Astrocyte (in vitro differentiated cells and primary cell): Measurements from ENCODE around the gene MIF. TPM values are rescaled to one million over a fixed set of nuclear protein-coding genes. Genes with fewer than 3 reads are reported as not detected.
A peak's percentile ranks its signal among the peaks of the same experiment; 100 is the strongest.
"Not testable (repeated sequence)": the region's sequence is repeated elsewhere in the genome, so short reads cannot be mapped to it uniquely, and the experiment has no call there.

ENCODE experiments used
- DNase-seq: peaks from one replicate; pipeline ENCODE4 v3.0.0-alpha.2; 2010; ENCODE audit warnings: low read depth
- FAIRE-seq: peaks from 2 replicates; lab custom pipeline; 2011; peaks lifted over from hg19 to GRCh38; lab: Jason Lieb, UNC
- H2AFZ ChIP-seq: 2 replicates; pipeline ENCODE4 v1.6.0; 2012; ENCODE audit warnings: low read depth, low read length, inconsistent platforms
- H3K27ac ChIP-seq: 2 replicates; pipeline ENCODE4 v1.5.1; 2011; ENCODE audit warnings: low read depth, low read length, inconsistent platforms
- H3K27me3 ChIP-seq: 2 replicates; pipeline ENCODE4 v1.6.0; 2011; ENCODE audit warnings: low read length, inconsistent platforms; ENCODE audit not compliant: insufficient read depth
- H3K36me3 ChIP-seq: 2 replicates; pipeline ENCODE4 v1.5.1; 2011; ENCODE audit warnings: low read length, inconsistent platforms; ENCODE audit not compliant: insufficient read depth
- H3K4me1 ChIP-seq: 2 replicates; pipeline ENCODE4 v1.5.1; 2011; ENCODE audit warnings: low read length, inconsistent platforms; ENCODE audit not compliant: insufficient read depth
- H3K4me2 ChIP-seq: 2 replicates; pipeline ENCODE4 v1.6.0; 2012; ENCODE audit warnings: low read length, inconsistent platforms
- H3K4me3 ChIP-seq: 2 replicates; pipeline ENCODE4 v1.5.1; 2011; ENCODE audit warnings: low read depth, mild to moderate bottlenecking, low read length, inconsistent platforms; ENCODE audit not compliant: insufficient read depth
- H3K79me2 ChIP-seq: 2 replicates; pipeline ENCODE4 v1.6.0; 2012; ENCODE audit warnings: mild to moderate bottlenecking, low read length, inconsistent platforms; ENCODE audit not compliant: insufficient read depth
- H3K9ac ChIP-seq: 2 replicates; pipeline ENCODE4 v1.6.0; 2012; ENCODE audit warnings: mild to moderate bottlenecking, low read length, inconsistent platforms
- H3K9me3 ChIP-seq: 2 replicates; pipeline ENCODE4 v1.5.1; 2012; ENCODE audit warnings: low read depth, mild to moderate bottlenecking, low read length, inconsistent platforms; ENCODE audit not compliant: insufficient read depth
- H4K20me1 ChIP-seq: 2 replicates; pipeline ENCODE4 v1.6.0; 2012; ENCODE audit warnings: low read length, inconsistent platforms; ENCODE audit not compliant: insufficient read depth
- H3K27ac Mint-ChIP-seq: one replicate; pipeline ENCODE4 v1.8.0; 2021; ENCODE audit warnings: mild to moderate bottlenecking, mixed read lengths; ENCODE audit not compliant: unreplicated experiment
- H3K27me3 Mint-ChIP-seq: one replicate; pipeline ENCODE4 v1.8.0; 2021; ENCODE audit warnings: low read depth, mixed read lengths; ENCODE audit not compliant: unreplicated experiment
- H3K36me3 Mint-ChIP-seq: one replicate; pipeline ENCODE4 v1.8.0; 2021; ENCODE audit warnings: low read depth, mixed read lengths; ENCODE audit not compliant: unreplicated experiment
- H3K4me1 Mint-ChIP-seq: one replicate; pipeline ENCODE4 v1.8.0; 2021; ENCODE audit warnings: low read depth, mixed read lengths; ENCODE audit not compliant: unreplicated experiment
- H3K4me3 Mint-ChIP-seq: one replicate; pipeline ENCODE4 v1.8.0; 2021; ENCODE audit warnings: mild to moderate bottlenecking, moderate library complexity, mixed read lengths; ENCODE audit not compliant: unreplicated experiment
- H3K9me3 Mint-ChIP-seq: one replicate; pipeline ENCODE4 v1.8.0; 2021; ENCODE audit warnings: mild to moderate bottlenecking, mixed read lengths; ENCODE audit not compliant: unreplicated experiment
- EZH2 ChIP-seq: IDR thresholded peaks from 2 replicates; pipeline ENCODE4 v1.6.1; 2012; ENCODE audit warnings: mild to moderate bottlenecking, low read length, inconsistent platforms; ENCODE audit not compliant: insufficient read depth
- total RNA-seq: library from RNA; stranded (reverse); gene quantifications from 2 replicates; pipeline ENCODE4 v1.2.1, GENCODE V29; 2021
- TF ChIP-seq, protein P1 (sequence below): IDR thresholded peaks from 2 replicates; pipeline ENCODE4 v1.5.1; 2011; ENCODE audit warnings: low read depth, mild to moderate bottlenecking, inconsistent platforms, low read length, moderate library complexity; ENCODE audit not compliant: insufficient read depth

The MIF gene
- total RNA-seq, 1 donor from 2014 or later: 906 TPM

GRCh38 chr22:23898006-23898974 is 4.1 kb downstream of the MIF start:
- Histone ChIP-seq H3K79me2 (peaks cover 23% of the 10 kb centered on the region), H3K9ac (no peak overlapping the region), H3K4me2 (no peak overlapping the region), H3K27ac (no peak overlapping the region), H3K27me3 (no peaks in the 10 kb centered on the region), H3K4me3 (no peak overlapping the region), H3K9me3 (no peaks in the 10 kb centered on the region), H2AFZ (no peak overlapping the region), H4K20me1 (peaks cover 38% of the 10 kb centered on the region), H3K4me1 (peaks cover 22% of the 10 kb centered on the region), H3K36me3 (peaks cover 8% of the 10 kb centered on the region)
- H3K27ac Mint-ChIP-seq: no peak overlapping the region
- no peaks in the 10 kb centered on the region for H3K9me3 Mint-ChIP-seq
- peak overlapping the region; percentile 27 for H3K4me3 Mint-ChIP-seq
- no peaks in the 10 kb centered on the region for H3K27me3 Mint-ChIP-seq
- FAIRE-seq: no peak
- no peak for DNase-seq
- TF ChIP-seq, protein P1, sequence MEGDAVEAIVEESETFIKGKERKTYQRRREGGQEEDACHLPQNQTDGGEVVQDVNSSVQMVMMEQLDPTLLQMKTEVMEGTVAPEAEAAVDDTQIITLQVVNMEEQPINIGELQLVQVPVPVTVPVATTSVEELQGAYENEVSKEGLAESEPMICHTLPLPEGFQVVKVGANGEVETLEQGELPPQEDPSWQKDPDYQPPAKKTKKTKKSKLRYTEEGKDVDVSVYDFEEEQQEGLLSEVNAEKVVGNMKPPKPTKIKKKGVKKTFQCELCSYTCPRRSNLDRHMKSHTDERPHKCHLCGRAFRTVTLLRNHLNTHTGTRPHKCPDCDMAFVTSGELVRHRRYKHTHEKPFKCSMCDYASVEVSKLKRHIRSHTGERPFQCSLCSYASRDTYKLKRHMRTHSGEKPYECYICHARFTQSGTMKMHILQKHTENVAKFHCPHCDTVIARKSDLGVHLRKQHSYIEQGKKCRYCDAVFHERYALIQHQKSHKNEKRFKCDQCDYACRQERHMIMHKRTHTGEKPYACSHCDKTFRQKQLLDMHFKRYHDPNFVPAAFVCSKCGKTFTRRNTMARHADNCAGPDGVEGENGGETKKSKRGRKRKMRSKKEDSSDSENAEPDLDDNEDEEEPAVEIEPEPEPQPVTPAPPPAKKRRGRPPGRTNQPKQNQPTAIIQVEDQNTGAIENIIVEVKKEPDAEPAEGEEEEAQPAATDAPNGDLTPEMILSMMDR: no peak
- no peak for TF ChIP-seq EZH2
- H3K4me1 Mint-ChIP-seq: peaks cover 19% of the 10 kb centered on the region
- peaks cover 18% of the 10 kb centered on the region for H3K36me3 Mint-ChIP-seq

DNA sequence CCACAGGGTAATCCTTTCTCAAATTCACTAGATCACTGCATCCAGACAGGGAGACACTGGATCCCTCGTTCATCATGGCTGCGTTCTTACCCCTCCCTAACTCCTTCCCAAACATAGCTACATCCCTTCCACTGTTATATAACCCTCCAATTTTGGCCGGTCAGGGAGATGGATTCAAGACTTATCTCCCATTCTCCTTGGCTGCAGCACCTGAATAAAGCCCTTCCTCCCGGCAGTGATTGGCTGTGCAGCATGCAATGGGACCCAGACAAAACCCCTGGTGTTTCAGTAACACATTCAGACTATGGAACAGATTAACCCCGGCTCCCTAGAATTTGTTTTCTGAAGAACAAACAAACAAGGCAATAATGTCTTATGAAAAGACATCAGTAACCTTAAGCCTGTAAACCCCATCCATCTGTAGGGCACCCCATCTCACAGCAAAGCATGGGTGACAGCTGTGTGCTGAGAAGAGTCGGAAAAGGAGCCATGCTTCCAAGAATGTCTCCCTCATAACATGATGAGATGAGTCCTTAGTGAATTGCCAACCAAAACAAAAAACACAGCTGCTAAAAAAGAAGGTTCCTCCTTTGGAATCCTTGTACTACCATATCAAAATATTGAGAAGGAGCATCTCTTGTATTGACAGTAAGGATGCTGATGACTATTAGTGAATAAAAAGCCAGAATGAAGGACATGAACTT is 5.0 kb downstream of the MIF start:
- no peak for TF ChIP-seq EZH2
- TF ChIP-seq, protein P1: no peak
- Mint-ChIP-seq H3K4me3 (no peak overlapping the region), H3K27me3 (no peaks in the 10 kb centered on the region), H3K4me1 (peaks cover 14% of the 10 kb centered on the region), H3K36me3 (peaks cover 18% of the 10 kb centered on the region), H3K9me3 (no peaks in the 10 kb centered on the region), H3K27ac (no peak overlapping the region)
- no peak overlapping the region for H3K9ac ChIP-seq
- H3K27ac ChIP-seq: no peak overlapping the region
- H2AFZ ChIP-seq: no peak overlapping the region
- H4K20me1 ChIP-seq: peaks cover 38% of the 10 kb centered on the region
- H3K79me2 ChIP-seq: peaks cover 23% of the 10 kb centered on the region
- no peaks in the 10 kb centered on the region for H3K9me3 ChIP-seq
- DNase-seq: no peak
- FAIRE-seq: no peak
- no peaks in the 10 kb centered on the region for H3K27me3 ChIP-seq
- H3K36me3 ChIP-seq: peaks cover 8% of the 10 kb centered on the region
- H3K4me3 ChIP-seq: no peak overlapping the region
- H3K4me2 ChIP-seq: no peak overlapping the region
- peaks cover 20% of the 10 kb centered on the region for H3K4me1 ChIP-seq

DNA sequence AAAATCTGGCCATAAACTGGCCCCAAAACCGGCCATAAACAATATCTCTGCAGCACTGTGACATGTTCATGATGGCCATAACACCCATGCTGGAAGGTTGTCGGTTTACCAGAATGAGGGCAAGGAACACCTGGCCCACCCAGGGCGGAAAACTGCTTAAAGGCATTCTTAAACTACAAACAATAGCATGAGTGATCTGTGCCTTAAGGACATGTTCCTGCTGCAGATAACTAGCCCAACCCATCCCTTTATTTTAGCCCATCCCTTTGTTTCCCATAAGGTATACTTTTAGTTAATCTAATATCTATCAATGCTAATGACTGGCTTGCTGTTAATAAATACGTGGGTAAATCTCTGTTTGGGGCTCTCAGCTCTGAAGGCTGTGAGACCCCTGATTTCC is 6.0 kb downstream of the MIF start:
- H3K4me3 Mint-ChIP-seq, H3K4me2 ChIP-seq, H3K27me3 Mint-ChIP-seq, DNase-seq, H3K27me3 ChIP-seq, H3K27ac Mint-ChIP-seq, H3K36me3 ChIP-seq, H2AFZ ChIP-seq, FAIRE-seq, H3K4me3 ChIP-seq, H3K27ac ChIP-seq, H3K9me3 Mint-ChIP-seq, H3K9me3 ChIP-seq, H3K9ac ChIP-seq: not testable (repeated sequence)
- H4K20me1 ChIP-seq: peaks cover 34% of the 10 kb centered on the region
- Mint-ChIP-seq H3K4me1 (peaks cover 14% of the 10 kb centered on the region), H3K36me3 (peaks cover 17% of the 10 kb centered on the region)
- H3K79me2 ChIP-seq: peaks cover 16% of the 10 kb centered on the region
- peaks cover 15% of the 10 kb centered on the region for H3K4me1 ChIP-seq
